Right renal pelvis (tissue), 4 donors: Measurements from ENCODE around the gene JARID2. TPM values are rescaled to one million over a fixed set of nuclear protein-coding genes. Genes with fewer than 3 reads are reported as not detected.
"Not testable (repeated sequence)": the region's sequence is repeated elsewhere in the genome, so short reads cannot be mapped to it uniquely, and the experiment has no call there.

Source experiments
- DNase-seq, 4 donors: peaks; one replicate each; pipeline ENCODE4 v3.0.0-alpha.2; 2013; ENCODE audit warnings: low read depth in 4 of 4, low spot score in 3 of 4, missing footprints in 1 of 4
- polyA plus RNA-seq, 4 donors: library from polyadenylated mRNA; unstranded; fragments of 120-200 nt; gene quantifications; one replicate each; pipeline ENCODE4 v1.2.1, GENCODE V29; 2013; ENCODE audit not compliant: insufficient read length in 4 of 4

JARID2 gene
- polyA plus RNA-seq, 4 donors: 27.6 to 30.5 (median 28.6) TPM

DNA sequence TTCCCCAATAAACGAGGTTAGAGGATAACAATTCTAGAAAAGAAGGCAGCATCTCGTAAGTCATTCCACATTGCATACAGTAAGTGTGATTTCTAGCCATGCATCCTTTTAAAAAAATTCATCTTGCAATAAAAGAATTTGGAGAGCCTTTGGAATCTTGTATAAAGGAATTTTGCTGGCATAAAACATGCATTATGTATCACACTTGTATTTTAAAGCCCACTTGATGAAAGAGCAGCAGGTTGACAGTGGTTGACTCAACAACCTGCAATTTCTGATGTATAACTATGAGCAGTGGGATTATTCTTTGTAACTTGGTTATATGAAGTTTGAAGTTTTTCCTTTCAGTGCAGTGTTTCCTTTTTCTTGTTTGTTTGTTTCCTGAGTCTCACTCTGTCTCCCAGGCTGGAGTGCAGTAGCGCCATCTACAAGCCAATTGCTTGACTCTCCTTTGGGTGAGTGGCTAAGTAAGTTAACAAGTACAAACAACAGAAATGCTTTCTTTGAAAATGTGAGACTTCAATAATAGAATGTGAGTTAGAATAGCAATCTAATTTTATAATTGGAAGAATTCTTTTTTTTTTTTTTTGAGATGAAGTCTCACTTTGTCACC is 39.9 kb downstream of the JARID2 start:
- DNase-seq: no peak

DNA sequence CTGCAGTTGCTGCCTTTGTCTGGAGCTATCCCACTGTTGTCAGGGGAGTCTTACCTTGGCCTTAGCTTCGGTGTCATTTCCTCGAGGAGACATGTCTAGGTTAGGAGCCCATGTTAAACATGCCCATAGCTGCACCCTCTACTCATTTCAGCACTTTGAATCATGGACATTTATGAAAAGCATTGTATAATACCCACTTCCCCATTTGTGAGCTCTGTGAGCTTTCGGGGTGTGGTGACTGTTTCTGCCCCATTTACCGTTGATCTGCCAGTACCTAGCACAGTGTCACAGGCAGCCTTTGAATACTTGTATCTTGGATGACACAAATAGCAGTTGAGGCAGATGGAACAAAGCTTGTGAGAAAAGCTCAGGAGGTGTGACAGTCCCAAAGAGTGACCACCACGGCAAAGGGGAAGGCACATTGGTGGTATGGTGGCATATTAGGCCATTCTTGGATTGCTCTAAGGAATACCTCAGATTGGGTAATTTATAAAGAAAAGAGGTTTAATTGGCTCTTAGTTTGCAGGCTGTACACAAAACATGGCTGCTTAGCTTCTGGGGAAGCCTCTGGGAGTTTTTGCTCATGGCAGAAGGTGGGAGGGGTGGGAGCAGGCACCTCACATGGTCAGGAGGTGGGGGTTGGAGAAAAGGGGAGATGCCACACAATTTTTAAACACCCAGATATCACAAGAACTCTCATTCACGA is 42.0 kb downstream of the JARID2 start:
- DNase-seq: no peak

DNA sequence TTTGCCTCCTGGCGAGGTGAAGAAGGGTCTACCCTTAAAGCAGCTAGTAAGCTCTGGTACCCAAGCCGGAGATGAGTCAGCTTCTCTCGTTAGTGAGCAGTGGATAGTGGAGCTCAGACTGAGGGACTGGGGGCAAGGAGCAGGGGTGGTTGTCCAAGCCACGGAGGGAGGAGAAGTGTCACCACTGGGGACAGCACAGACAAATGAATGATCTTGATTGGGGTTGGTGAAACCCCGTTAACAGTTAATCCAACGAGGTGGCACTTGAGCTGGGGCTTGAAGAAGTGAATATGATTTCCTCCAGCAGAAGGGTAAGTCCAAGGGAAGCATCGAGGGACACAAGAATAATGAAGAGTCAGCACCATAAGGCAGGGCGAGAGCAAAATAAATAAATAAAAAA is 43.0 kb downstream of the JARID2 start:
- DNase-seq: no peak

DNA sequence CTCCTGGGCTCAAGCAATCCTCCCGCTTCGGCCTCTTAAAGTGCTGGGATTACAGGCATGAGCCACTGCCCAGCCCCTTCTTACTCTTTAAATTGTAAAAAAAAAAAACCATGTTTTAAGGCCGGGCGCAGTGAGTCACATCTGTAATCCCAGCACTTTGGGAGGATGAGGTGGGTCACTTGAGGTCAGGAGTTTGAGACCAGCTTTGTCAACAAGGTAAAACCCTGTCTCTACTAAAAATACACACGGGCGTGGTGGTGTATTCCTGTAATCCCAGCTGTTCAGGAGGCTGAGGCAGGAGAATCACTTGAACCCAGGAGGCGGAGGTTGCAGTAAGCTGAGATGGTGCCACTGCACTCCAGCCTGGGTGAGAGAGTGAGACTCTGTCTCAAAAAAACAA is 43.6 kb downstream of the JARID2 start:
- DNase-seq: not testable (repeated sequence)

DNA sequence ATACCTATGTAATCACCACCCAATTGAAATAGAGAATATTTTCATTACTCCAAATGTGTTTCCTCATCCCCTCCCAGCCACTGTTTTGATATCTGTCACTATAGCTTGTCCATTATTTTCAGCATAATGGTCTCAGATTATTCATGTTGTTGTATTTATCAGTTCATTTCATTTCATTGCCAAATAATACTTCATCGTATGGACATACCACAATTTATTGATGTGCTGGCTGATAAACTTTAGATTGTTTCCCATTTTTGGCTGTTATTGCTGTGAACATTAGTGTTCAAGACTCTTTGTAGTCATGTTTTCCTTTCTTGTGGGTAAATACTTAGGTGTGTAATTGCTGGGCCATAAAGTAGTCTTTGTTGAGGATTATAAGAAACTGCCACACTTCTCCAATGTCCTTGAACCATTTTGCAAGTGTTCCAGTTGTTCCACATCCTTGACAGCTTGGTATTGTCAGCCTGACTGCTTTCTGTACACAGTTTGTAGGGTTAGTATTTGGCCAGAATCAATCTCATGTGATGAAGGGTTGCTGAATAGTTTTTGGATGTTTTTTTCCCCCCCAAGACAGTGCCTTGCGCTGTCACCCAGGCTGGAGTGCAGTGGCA is 44.3 kb downstream of the JARID2 start:
- DNase-seq: no peak

DNA sequence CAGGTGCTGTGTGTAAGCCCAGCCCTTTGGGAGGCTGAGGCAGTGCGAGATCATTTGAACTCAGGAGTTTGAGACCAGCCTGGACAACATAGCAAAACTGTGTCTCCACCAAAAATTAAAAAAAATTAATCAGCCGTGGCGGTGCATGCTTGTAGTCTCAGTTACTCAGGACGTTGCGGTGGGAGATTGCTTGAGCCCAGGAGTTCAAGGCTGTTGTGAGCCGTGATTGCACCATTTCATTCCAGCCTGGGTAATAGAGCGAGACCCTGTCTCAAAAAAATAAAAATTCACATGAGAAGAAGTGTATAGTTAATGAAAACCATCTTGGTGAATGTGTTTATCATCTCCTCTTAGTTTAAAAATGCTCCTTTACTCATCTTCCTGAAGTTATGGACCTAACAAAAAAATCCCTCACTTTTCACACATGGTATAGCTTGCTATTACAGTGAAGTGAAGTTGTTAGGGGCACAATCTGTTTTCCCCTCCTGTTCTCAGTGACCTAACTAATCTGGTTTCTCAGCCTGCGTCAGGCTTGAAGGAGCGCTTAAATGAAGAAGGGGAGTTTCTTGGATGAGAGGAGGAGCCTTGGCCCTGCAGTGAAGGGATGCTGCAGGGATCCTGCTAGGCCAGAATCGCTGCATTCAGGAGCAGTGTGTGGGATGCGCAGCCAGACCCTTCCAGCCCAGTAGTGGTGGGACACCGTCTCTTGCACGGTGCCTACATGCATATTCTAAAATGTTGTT is 45.3 kb downstream of the JARID2 start:
- DNase-seq: no peak

DNA sequence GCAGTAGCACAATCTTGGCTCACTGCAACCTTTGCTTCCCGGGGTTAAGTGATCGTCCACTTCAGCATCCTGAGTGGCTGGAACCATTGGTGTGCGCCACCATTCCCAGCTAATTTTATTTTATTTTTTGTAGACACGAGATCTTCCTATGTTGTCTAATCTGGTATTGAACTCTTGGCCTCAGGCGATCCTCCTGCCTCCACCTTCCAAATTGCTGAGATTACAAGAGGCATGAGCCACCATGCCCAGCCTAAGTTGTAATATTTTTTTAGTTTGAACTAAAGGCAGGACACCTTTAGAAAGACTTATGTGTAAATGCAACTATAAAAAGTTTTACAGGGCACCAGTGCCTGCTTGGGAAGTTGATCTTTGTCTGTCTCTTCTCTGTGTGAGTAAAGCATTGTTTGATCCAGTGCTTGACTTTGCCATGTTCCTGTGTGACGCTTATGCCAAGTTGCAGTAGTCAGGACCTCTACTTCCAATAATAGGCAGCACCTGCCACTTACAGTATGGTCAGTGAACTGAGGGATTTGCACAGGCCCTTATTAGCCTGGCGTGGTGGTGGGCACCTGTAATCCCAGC is 46.9 kb downstream of the JARID2 start:
- DNase-seq: no peak

DNA sequence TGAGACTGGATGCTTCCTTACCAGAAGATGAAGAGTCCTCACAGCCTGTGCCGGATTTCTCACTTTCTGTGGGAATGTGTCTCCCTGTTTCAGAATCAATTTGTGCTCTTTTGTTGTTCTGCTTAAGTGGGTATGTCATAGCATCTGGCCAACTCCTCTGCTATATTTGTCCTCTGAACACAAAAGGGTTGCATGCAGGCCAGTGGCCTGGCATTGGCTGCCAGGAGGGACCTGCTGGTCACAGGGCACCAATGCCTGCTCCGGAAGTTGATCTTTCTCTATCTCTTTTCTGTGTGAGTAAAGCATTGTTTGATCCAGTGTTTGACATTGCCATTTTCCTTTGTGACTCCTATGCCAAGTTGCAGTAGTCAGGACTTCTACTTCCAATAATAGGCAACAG is 47.8 kb downstream of the JARID2 start:
- DNase-seq: no peak

DNA sequence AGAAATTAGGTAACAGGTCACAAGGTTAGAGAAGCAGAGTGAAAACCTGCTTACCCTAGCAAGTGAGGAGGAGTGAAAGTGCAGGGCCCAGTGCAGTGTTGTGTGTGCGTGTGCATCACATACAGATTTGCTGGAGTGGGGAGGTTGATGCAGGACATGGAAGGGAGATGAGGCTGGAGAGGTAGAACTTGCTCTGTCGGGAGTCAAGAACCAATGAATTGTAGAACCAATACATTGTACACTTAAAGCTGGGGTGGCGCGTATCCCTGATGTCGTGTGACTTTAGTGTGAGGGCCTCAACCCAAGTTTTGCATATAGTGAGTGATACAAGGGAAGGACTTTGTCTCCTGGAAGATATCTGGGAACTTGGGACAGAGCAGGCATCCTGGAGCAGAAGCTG is 48.6 kb downstream of the JARID2 start:
- no peak for DNase-seq

DNA sequence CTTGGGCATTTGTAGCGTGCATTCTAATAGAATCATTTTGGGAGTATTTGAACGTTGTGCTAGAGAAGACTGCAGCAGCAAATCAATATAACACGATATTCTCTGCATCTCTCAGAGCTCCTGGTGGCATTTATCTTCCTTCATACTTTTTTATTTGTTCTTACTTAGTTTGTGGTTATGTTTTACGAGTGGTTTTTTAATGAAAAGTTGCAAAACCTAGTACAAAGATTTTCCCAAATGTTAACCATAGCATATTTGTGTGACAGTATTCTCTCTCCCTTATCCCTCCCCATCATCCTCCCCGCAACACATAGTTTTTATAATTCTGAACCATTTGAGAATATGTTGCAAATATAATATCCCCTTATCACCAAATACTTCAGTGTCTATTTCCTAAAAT is 50.4 kb downstream of the JARID2 start:
- no peak for DNase-seq

DNA sequence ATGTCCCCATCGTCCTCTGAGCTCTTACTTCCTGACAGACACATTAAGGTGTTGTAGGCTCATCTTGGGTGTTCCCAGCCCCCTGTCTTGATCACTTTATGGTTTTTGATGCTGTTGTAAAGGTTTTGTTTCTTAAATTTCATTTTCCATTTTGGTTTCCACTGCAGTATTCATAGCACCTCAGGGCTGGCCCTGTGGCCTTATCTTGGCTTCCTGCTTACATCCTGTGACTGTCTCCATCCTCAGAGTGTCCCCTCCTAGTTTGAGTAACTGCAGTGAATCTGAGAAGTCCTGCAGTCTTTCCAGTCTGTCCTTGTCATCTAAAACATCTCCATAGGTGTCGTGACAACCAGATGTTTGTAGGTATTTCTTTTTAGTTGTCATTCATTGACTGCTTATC is 50.9 kb downstream of the JARID2 start:
- no peak for DNase-seq

DNA sequence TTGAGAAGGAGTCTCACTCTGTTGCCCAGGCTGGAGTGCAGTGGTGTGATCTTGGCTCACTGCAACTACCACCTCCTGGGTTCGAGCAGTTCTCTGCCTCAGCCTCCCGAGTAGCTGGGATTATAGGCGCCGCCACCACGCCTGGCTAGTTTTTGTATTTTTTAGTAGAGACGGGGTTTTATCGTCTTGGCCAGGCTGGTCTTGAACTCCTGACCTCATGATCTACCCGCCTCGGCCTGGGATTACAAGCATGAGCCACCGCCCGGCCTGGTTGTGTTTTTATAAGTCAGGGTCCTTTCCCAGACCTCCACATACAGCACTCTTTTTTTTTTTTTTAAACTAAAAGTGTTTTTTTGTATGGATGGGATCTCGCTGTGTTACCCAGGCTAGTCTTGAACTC is 51.3 kb downstream of the JARID2 start:
- not testable (repeated sequence) for DNase-seq

DNA sequence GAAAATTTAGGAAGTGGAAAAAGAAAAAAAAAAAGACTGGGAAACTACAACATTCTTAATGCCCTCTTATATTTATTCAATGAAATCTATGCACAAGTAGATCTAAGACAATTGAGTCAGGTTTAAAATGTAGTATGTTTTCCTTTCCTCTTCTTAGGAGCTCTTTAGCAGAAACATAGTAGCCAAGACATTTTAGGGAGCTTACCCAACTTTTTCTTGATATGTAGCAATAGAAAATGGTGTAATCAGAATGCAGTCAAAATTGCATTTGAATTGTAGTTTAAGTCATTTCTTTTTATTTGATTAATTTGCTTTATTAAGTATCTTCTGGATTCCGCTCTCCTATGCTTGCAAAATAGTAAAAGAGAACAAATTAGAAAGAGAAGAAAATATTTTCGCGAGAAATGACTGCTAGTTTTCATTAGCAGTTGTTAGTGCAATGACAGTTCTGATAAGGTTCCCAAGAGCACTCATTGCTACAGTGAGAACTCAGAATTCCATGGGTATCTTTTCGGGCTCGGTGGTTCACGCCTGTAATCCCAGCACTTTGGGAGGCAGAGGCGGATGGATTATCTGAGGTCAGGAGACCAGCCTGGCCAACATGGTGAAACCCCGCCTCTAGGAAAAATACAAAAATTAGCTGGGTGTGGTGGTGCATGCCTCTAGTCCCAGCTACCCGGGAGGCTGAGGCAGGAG is 52.2 kb downstream of the JARID2 start:
- DNase-seq: no peak

DNA sequence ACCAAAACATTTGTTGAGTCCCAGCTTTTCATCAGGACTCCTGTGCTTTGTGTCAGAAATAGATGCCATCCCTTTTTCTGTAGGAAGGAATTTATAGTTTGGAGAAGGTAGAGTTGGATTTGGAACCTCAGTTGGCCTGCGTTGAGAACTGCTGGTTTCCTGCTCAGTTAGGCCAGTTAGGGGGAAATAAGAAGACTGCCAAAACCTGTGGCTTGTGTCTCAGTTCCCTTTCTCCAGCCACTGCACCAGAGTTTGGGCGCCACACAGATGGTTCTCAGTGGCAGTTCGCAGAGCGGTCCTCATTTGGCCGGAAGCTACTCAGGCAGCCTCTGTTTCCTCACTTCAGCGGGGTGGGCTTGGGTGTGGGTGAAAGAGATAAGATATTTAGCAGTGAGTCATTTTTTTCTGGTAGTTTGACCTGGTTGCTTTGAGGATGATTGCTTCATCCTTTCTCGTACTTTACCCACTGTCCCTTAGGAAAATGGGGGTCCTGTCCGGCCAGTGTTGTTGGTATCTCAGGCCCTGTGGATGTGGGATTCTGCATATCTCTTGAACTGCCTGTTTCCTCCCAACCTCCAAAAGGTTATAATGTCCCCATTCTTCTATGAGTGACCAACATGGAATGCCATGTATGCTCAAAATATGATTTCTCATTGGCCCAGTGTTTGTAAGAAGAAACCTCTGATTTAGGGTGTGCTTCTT is 53.7 kb downstream of the JARID2 start:
- DNase-seq: no peak

DNA sequence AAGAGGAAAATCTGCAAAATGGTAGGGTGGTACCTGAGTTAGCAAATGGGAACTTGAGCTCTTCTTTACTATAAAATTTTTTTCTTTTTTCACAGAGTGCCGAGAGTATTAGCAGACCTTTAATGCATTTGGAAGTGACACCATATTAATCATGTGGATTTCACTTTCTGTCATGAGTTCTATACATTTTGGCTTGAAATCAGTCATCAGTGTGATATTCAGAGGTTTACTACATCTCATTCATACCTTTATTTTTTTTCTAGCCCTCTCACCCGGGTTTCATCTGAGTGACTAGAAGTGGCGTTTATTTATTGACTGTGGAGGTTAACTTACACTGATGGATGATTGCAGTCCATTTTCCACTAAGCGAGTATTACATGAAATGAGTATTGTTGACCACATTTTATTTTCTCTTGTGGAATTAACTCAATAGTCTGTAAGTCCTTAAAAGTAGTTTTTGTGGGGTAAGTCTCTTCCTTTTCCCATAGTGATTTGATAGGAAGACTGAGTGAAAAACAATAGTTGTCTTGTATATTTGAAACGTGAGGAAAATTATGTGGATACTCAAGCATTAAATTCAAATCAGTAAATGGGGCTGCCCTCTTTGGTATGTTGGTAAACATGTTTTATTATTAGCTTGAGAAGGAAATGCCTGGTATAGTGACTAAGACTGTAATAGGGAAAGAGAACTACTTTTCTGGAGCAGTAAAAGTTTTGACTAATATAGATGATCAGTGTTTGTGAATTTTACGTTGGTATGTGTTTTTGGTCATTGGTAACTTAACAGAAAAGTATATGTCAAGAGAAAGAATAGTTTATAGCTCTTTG is 55.5 kb downstream of the JARID2 start:
- no peak for DNase-seq

DNA sequence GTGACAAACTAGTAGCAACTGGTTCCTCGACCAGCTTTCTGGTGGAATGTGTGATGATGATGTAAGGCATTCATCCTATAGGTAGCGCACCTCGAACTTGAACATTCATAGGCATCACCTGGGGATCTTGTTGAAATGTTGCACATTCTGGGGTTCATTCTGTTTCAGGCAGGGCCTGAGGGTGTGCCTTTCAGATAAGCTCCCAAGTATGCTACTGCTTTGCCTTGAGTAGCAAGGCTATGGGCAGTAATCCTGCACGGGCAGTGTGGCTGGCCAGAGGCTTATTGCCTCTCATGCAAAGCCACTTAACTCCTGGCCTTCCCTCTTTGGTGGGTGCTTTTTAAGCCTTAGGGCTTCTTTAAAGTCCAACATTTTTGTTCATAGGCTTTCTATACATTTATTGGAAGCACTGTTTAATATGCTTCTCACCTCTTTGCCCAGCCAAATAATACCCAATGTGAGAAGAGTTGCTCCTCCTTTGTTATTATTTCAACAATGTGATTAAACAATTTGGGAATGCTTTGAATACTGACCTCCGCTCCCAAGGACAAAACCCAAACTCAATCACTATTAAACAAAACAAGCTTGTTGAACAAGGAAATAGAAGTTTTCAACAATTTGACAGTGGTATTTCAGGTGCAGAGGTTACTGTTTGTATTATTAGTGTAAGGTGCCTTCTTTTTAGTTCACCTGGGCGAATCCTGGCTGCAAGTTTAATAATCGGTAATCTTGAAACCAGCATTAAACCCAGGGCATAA is 57.5 kb downstream of the JARID2 start:
- DNase-seq: no peak

DNA sequence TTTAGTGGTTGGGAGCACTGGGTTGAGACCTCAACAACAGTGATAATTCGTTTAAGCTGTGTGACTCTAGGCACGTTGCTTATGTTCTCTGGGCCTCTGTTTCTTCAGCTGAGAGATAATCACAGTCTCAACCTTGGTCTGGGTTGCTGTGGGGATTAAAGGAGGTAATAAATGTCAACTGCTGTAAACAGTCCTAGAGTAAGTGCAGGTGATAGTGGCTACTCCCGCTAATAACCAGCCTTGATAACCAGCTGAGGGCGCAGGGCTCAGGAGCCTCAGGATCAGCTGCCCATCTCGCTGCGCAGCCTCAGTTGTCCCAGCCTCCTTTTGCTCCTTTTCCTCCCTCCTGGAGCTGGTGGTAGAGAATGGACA is 58.0 kb downstream of the JARID2 start:
- DNase-seq: no peak

DNA sequence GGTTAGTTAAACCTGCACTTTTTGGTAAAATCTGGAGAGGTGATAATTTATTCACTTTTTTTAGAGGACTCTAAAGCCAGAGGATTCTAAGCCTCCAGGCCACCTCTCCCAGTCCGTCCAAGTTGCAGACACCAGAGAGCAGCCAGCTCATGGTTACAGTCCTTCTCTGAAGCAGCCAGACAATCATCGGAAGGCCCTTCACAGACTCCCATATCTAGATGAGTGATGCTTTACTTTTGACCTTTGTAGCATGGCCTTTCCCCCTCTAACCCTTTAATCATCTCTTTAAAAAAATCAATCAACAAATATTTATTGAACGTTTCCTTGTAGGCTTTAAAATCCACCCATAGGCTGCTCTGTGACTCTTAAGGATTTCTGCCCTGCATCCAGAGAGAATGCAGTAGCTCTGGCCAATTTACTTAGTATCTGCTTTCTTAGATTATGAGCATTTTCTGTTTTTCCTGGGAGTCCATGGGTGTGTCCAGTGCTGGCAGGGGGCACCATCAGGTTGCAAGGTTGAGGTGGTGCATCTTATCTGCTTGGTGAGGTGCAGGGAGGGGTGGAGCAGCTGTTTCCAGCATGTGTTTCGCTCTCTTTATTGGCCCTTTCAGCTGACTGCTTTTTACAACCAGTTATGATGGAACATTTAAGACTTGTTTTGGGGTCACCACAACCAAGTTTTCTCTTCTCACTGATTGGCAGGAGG is 58.6 kb downstream of the JARID2 start:
- DNase-seq: no peak
